COLO668 (cell line): ENCODE results near the gene HACD2.

Source experiments
- DNase-seq: peaks from one replicate; lab custom pipeline; 2025; ENCODE audit not compliant: unreplicated experiment; lab: John Stamatoyannopoulos, UW

The HACD2 gene

DNA sequence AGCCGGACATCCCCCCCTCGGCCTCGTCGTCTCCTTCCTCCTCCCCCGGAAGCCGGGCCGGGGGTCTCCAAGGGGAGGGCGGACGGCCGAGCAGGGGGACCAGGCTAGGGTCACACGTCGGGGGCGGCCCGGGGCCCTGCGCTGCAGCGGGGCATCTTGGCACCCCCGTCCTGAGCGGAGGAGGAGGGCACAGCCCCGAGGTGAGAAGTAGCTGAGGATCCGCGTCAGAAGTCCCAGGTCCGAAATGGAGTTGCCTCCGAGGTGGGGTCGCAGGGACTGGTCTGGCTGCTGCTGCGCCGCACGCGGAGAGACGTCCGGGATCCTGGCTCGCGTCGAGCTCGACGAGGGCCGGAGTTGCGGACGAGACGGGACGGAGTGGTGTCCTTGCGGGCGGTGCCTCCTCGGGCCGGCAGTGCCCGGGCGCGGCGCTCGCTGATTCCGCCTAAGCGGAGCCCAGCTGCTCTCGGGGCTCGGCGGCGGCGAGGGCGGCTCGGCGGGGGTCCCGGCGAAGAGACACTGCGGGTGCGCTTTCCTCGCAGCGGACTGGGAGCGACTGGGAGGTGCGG, 136.2 kb downstream of the HACD2 start, which contains the start of gene ADCY5:
TSS of gene ADCY5 (minus strand) at position 555 of the 566 bp plus-strand sequence. CDS start at position 10, 545 bp downstream.
- peak; percentile 43 for DNase-seq

DNA sequence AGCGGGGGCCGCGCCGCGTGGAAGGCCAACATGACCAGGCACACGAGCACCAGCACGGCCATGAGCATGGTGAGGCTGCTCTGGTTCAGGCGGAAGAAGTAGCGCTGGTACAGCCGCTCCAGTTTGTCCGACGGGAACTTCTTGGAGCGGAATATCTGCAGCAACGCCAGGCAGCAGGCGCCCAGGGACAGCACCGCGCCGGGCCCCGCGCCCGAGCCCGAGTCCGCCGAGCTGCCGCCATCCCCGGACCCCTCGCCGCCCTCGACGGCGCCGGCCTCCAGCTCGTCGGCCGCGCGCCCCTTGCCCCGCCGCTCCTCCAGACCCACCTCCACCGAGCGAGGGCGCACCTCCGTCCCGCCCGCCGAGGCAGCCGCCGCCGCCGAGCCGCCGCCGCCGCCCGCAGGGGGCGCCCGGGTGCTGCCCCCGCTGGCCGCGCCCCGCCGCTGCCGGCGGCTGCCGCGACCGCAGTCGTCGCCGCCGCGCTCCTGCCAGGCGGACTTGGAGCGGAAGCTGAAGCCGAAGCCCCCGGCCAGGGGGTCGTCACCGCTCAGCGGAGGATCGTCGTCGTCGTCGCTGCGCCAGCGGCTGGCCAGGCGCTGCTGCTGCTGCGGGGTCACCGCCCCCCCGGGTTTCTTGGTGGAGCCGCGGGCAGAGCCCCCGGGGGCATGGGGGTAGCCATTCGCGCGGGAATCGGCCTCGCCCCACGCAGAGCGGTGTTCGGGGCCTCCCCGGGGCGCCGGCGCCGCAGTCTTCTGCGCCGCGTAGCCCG, 136.9 kb downstream of the HACD2 start:
- DNase-seq = peak; percentile 69

DNA sequence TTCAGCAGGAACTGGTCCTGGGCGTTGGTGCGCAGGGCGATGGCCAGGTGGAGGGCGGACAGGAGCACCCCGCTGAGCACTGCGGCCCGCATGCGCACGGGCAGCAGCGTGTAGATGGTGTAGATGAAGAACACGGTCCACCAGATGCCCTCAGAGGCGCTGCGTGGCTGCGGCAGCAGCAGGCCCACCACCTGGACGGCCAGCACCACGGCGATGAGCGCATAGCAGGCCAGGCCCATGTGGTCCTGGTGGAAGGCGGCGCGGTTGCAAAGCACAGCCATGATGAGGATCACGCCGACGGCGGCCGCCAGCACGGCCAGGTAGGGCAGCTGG, 137.5 kb downstream of the HACD2 start:
- DNase-seq = peak; percentile 39

DNA sequence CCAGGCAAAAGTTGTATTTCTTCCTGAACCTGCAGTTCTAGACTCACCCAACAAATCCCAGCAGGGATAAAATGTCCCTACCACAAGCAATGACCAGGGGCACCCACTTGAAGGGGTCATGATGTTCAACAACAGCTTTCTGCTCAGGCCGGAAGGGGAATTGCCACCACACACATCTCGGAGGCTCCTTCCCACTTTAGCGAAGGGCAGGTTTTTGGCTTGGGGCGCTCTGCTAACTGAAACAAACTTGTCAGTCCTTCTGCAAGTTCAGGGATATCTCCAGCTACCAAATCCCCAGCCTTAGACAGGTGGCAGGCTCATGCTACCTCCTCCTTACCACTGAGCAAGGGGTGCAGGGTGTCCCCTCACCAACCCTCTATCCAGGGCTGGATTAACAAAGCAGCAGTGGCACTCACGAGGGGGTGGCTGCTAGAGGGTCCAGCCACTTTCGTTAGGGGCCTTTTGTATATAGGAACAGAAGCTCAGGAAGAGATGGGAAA, 138.2 kb downstream of the HACD2 start:
- no peak for DNase-seq

DNA sequence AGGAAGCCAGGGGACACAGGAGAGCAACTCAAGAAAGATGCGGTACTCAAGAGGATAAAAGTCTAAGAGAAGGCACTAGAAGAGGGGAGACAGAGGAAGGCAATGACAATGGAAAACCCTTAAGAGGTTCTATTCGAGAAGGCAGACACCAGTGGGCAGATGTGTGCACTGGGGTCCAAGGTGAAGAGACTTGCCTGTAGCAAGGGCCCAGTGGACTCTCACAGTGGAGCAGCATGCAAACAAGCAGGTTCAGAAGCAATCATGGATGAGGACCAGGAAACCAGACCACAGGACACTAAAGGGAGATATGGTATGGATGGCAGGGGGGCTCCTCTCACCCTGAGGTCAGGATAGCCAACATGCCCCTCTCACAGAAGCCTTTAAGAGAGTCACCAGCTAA, 138.6 kb downstream of the HACD2 start:
- DNase-seq = no peak

DNA sequence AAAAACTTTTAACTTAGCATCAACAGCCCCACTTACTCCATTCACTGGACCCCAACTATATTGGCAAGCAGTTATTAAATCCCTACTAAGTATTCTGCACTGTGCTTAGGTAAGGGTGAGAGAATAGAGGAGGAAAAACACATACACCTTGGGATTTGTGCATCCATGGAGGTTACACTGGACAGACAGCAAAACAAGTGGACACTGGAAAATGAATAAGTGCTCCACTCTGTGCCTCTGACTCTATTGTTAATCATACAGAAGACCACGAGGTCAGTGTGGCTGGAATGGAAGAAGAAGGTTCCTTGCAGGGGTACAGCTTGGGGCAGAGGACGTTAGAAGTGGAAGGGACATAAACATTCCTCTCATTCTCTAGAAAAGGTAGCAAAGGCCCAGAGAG, 139.2 kb downstream of the HACD2 start:
- DNase-seq = no peak

DNA sequence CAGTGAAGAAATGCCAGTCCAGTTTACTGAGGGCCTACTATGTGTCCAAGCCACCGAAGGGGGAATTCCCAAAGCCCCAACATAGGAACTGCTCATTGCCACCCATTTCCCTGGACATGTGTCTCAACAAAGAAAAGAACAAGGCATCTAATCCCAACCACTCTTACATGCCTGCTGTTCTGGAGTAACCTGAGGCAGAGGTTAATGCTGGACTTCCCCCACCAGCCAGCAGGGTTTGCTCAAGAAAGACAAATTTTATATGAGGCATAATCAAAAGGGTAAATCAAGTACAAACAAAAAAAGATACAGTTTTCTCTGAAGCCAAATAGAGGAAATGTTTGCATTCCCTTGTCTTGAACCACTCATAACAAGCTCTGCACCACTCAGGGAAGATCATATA, 140.1 kb downstream of the HACD2 start:
- no peak for DNase-seq

DNA sequence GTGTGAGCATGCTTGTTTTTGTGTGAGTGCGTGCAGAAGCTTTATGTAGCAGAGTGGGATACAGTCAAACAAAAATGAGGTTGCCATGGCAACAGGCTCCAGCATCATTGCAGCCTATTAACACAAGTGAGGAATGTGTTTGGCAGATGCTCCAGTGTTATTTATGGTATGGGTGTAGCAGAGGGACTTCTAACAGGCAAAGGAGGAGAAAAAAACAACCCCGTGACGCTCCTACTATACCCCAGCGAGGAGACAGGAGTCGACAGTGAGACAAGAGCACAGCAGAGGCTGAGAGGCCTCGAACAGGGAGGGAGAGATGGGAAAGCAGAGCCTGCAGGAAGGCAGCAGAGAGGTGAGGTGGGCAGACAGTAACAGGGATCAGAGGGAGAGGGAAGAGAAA, 140.8 kb downstream of the HACD2 start:
- no peak for DNase-seq

DNA sequence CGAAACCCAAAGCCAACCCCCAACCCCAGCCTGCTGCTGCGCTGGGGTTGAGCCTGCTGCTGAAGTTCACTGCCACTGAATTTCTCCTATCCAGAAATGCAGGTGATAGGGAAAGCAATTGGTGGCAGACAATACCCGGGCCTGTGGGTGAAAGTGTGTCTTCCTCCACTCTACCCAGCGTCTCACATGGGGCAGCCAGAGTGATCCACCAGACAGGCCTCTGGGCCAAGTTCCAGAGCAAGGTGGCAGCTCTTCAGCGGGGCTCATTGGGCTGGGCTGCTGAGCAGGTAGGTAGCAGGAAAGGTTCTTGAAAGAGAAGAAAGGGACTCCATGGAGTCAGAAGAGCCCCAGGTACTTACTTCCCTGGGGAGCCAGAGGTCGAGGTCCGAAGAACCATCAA, 141.9 kb downstream of the HACD2 start:
- no peak for DNase-seq

DNA sequence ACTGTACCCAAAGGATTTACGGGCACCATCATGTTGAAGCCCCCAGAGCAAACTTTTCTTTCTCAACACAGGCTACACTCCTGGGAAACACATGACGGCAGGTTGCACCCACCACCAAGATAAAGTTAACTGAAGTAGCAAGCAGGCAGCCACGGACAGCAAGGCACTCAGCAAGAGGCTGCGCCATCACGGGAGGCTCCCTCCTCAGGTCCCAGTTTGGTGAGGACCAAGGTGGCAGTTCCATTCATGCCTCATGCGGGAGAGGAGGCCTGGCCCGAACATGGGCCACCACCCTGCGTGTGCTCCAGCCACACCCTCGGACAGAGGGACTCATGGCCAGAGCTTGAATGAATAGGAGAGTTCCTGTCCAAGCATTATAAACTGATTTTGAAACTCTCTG, 142.7 kb downstream of the HACD2 start:
- no peak for DNase-seq
